AML-193 (cell line): ENCODE measurements around the gene DEFB121.

Source experiments
- DNase-seq, 2 experiments: peaks; one replicate each; lab custom pipeline; 2025; lab: John Stamatoyannopoulos, UW

DEFB121 gene

DNA sequence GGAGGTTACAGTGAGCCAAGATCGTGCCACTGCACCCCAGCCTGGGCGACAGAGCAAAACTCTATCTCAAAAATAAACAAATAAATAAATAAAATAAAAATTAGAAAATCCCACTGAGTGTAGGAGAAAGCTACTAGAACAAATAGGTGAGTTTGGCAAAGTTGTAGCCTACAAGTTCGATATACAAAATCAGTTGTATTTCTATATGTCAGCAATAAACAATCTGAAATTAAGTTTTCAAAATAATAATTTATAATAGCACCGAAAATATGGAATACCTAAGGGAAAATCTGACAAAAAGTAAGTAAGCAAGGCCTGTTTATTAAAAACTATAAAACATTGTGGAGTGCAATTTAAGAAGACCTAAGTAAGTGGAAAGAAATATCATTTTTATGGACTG lies 42.7 kb downstream of the DEFB121 start:
- no peak for DNase-seq

DNA sequence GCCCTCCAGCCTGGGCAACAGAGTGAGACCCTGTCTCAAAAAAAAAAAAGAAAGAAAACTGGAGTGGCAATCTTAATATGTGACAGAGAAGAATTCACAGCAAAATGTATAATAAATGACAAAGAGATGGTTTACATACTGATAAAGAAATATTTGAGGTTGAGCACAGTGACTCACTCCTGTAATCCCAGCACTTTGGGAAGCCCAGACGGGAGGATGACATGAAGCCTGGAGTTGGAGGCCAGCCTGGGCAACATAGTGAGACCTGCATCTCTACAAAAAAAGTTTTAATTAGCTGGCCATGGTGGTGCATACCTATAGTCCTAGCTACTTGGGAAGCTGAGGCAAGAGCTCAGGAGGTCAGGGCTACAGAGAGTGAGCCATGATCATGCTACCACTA lies 50.0 kb downstream of the DEFB121 start:
- DNase-seq: no peak
